Urothelium cell line (cell line): Measurements from ENCODE around the gene PIBF1.
A peak's percentile ranks its signal among the peaks of the same experiment; 100 is the strongest.
"Not testable (repeated sequence)": the region's sequence is repeated elsewhere in the genome, so short reads cannot be mapped to it uniquely, and the experiment has no call there.

Source experiments
- DNase-seq: peaks from one replicate; pipeline ENCODE4 v3.0.0; 2011; ENCODE audit warnings: low spot score, mixed read lengths
- FAIRE-seq: peaks from 2 replicates; lab custom pipeline; 2011; peaks lifted over from hg19 to GRCh38; lab: Jason Lieb, UNC

Gene PIBF1, protein sequence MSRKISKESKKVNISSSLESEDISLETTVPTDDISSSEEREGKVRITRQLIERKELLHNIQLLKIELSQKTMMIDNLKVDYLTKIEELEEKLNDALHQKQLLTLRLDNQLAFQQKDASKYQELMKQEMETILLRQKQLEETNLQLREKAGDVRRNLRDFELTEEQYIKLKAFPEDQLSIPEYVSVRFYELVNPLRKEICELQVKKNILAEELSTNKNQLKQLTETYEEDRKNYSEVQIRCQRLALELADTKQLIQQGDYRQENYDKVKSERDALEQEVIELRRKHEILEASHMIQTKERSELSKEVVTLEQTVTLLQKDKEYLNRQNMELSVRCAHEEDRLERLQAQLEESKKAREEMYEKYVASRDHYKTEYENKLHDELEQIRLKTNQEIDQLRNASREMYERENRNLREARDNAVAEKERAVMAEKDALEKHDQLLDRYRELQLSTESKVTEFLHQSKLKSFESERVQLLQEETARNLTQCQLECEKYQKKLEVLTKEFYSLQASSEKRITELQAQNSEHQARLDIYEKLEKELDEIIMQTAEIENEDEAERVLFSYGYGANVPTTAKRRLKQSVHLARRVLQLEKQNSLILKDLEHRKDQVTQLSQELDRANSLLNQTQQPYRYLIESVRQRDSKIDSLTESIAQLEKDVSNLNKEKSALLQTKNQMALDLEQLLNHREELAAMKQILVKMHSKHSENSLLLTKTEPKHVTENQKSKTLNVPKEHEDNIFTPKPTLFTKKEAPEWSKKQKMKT

DNA sequence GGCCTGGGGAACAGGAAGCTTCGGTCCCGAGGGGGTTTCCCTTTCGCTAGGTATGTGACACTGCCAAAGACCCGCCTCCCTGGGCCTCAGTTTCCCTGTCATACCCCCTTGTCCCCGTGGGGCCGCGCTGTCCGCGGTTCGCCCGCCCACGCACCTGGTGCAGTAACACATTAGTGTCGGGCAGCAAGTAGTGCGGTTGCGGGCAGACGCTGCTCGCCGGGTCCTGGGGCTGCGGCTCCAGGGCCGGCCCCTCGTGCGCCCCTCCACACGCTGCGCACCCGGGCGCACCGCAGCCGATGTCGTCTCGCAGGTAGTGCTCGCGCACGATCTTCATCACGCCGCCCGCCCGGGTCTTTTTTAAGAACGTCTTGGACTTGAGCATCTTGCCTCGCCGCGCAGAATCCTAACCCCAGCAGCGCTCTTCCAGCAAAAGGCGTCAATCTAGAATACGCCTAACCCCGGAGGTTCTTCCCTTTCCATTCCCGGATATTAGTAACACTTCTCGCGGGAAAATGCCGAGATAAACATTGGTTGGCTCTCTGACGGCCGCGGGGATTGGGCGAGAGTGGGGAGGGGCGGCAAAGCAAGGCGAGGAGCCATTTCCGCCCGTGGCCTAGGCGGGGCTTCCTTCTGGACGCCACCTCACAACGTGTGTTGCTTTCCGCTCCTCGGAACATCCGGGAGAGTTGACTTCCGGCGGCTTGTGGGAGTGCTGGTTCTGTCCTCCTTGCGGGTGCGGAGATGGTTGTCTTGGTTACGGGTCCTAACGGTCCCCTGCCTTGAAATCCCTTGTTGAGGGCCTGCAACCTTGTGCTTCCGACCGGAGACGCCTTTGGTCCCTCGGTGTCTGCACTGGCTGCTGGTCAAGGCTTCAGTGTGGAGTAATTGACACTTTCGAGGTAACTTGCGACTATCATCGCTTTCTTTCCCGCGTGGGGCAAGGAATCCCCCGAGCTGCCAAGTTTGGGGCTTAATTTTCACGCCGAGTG is at the start of gene PIBF1, which contains the start of gene DIS3:
TSS of gene PIBF1 (plus strand) at position 683 of the 989 bp plus-strand sequence. CDS start 1,337 bp downstream, outside the sequence.
TSS of gene DIS3 (minus strand) at position 450 of the 989 bp plus-strand sequence. CDS start at position 382, 68 bp downstream.
- peak; percentile 65 for FAIRE-seq
- peak; percentile 93 for DNase-seq

DNA sequence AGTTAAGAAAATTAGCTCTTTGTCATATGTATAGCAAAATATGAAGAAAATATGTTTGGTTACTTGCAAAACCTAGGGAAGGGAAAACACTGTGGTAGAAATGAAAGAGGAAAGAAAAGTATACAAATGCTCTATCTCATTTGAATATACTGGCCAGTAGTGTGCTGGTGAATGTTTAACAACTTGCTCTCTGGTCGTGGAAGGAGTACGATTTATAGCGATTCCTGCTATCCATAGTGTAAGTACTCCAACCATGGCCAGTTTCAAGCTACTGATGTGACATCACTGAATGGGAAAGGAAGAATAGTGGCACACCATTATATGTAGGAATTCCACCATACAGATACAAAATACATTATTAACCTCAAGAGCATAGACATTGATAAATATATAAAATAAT is 44.9 kb upstream of the PIBF1 start:
- DNase-seq (no peak), FAIRE-seq (no peak)

DNA sequence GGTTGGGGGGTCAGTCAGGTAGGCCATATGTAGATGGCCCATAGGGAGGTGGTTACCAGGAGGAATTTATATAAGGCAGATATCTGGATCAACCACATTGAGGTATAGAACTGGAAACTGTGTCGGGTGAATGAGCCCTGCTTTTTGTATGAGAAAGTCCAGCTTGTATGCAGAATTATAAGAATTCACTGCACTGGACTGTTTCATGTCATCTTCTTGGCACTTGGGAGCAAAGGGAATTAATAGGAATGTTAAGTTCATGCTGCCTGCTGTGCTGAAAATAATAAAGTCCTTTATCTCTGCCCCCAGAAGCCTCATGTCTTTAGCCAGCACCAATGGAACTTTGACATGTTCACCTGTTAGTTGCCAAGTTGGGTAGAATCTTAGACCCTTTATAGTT is 41.9 kb upstream of the PIBF1 start:
- FAIRE-seq (no peak), DNase-seq (no peak)

DNA sequence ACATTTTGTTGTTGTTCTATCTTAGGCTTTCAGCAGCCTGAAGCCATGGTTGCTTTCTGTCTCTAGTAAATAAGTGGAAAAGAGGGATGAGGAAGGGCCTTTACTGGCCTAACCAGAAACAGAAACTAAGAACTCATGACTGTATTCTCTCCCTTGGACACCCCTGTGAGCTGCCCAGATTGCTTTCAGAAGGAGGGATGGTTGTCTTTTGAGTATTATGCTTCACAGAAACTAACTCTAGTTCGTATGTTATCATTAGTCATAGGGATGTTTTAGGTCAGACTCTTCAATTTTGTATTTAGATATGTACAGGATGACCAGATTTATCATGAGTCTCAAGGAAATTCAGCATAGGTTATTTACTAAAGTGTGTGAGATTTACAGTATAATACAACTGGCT is 36.7 kb upstream of the PIBF1 start:
- DNase-seq (no peak), FAIRE-seq (no peak)

DNA sequence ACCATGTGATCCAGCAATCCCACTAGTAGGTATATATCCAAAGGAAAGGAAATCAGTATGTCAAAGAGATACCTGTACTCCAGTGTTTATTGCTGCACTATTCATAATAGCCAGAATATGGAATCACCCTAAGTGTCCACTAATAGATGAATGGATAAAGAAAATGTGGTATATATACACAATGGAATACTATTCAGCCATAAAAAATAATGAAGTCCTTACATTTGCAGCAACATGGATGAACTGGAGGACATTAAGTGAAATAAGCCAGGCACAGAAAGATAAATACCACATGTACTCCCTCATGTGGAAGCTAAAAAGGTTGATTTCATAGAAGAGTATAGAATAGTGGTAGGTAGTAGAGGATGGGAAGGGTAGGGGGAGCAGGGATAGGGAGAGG is 30.7 kb upstream of the PIBF1 start:
- no peak for FAIRE-seq
- no peak for DNase-seq

DNA sequence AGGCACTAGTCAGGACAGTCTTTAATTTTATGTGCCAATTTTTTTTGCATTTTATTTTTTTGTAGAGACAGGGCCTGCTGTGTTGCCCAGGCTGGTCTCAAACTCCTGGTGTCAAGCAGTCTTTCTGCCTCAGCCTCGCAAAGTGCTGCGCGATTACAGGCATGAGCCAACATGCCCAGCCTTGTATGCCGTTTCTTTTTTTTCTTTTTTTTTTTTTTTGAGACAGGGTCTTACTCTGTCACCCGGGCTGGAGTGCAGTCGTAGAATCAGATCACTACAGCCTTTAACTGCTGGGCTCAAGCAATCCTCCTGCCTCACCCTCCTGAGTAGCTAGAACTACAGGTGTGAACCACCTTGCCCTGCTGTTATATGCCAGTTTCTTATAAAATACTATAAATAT is 27.8 kb upstream of the PIBF1 start:
- FAIRE-seq (no peak), DNase-seq (no peak)

DNA sequence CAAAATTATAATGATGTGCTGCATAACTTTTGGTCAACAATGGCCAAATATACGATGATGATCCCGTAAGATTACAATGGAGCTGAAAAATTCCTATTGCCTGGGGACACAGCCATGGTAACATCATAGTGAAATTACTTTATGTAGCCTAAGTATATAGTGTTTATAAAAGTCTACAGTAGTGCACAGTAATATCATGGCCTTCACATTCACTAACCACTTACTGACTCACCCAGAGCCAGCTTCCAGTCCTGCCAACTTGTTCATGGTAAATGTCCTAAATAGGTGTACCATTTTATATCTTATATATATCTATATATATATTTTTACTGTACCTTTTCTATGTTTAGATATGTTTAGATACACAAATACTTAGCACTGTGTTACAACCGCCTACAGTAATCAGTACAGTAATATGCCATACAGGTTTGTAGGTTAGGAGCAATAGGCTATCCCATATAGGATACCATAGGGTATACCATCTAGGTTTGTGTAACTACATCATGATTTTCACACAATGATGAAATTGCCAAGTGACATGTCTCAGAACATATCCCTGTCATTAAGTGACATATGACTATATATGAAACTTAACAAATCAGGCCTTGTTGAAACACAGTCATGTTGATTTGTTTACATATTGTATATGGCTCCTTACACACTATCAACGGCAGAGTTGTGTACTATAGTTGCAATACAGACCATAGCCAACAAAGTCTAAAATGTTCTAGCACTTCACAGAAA is 24.0 kb upstream of the PIBF1 start:
- FAIRE-seq = no peak
- DNase-seq = no peak

DNA sequence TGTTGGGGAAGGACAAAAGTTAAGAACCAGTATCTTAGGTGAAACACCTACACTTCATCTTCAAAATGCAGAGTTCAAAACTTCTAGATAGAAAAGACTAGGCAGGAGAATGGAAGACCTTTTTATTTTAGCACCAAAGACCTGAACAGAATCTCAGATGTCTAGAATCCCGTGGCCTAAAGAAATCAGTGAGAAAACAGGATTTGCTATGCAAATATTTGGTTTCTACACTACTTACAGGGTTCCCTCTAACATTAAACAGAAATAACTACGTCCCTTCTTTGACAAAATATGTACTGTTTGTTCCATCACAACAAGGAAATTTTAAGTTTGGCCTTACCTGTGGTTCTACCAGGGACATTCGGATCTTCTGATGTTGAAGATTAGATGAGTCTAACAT is 21.7 kb upstream of the PIBF1 start:
- no peak for FAIRE-seq

DNA sequence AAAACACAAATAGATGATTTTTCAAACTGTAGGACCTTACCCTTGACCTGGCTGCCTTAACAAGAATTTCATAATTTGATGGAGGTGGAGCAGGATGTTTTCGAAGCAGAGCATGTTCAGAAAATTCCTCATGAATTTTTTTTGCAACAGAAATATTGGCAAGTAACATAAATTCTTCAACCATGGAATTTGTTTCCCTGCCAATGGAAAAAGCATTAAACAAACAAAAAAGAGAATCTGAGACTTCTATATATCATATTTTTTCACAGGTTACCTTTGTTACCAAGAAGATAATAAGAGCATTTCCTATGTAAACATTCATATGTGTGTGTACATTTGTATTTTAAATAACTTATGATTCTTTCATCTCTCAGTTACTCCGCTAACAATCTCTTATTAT is 18.5 kb upstream of the PIBF1 start:
- FAIRE-seq (no peak), DNase-seq (no peak)

More for the DNA sequence above, 21.7 kb upstream of the PIBF1 start:
- DNase-seq = no peak

DNA sequence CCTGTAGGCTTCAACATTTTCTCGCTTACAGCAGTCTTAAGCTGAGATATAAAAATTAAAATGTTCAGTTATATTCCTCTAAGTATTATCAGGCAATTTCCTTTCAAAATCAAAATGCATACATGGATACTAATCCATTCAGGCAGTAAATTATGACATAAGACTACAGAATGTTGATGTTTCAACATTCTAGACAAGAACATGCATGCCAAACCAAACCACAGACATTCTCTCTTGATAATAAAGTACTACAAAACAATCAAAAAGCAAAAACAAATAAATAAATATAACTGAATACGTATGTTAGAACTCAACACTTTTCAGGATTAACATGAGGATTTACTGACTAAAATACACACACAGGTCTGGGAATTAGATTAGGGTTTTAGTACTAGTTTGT is 7.9 kb upstream of the PIBF1 start:
- no peak for DNase-seq
- FAIRE-seq = no peak

DNA sequence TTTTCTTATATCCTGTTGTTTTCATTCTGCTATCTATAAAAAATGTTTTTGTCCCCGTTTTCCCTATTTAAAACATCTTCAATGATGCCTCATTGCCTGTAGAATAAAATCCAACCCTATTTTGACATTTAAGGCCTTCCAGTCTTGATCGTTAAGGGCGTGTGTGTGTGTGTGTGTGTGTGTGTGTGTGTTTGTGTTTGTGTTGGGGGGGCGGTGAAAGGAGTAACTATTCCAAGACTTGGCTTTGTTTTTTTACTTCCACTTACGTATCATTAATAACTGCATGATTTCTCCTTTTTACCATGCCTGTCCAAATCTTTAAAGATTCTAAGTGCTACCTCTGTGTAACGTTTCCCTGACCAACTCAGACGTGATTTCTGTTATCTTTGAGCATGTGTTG is 784 bp downstream of the PIBF1 start:
- DNase-seq (no peak), FAIRE-seq (no peak)

DNA sequence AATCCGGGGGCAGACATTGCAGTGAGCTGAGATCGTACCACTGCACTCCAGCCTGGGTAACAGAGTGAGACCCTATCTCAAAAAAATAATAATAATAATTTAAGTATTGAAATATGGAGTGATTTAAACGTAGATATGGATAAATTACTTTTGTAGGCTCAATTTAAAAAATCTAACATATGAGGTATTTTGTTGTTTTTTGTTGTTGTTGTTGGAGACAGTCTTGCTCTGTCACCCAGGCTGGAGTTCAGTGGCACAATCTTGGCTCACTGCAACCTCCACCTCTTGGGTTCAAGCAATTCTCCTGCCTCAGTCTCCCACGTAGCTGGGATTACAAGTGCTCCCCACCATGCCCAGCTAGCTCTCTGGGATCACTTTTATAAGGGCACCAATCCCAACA is 2.7 kb downstream of the PIBF1 start:
- not testable (repeated sequence) for DNase-seq, FAIRE-seq

DNA sequence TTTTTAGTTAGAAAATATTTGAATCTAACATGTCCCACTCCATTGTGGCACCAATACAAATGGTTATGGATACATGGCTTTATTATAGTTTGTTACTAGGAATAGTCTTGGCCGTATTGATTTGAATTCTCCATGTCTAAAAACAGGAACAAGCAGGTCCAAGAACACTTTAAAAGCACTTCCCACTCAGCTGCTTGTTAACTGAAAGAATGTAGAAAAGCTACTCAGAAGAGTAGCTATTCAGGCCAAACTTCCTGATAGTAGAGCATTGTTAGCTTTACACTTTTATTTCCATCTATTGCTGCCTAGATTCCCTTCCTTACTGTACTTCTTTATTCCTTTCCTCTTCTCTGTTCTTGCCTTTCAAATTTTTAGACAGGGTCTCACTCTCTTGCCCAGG is 6.9 kb downstream of the PIBF1 start:
- FAIRE-seq = no peak
- no peak for DNase-seq

DNA sequence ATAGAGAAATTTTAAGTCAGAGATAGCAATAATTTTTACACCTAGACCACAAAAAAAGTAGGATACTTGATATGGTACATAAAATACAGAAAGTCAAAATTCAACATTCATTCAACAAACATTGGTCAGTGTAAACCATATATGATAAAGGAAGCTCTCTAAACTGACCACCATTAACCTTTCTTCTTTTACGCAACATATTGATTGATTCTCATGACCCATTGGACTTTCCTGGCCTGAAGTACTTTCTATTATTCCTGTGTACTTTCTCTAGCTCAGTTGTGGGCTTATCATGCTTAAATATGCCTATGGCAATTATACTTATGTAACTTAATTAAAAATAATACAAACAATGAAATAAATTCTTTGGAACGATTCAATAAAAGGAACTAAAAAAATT is 10.7 kb downstream of the PIBF1 start:
- FAIRE-seq (no peak), DNase-seq (no peak)

DNA sequence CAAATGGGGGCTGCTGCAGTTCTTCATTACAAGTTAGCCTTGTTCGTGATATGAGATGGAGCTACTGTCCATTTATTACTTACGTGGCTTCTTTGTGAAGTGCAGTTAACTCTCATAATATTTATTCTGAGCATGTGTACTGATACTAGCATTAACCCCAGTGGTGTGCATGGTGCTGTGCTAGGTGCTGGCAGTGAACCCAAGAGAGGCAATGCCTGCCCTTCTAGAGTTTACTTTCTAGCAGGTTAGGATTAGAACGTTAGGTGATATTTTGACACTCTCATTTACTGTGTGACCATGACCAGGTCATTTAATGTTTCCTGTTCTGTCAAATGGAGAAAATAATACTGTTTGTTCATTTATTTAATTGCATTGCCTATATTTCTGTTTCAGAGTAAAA is 16.9 kb downstream of the PIBF1 start:
- no peak for DNase-seq
- FAIRE-seq = no peak

DNA sequence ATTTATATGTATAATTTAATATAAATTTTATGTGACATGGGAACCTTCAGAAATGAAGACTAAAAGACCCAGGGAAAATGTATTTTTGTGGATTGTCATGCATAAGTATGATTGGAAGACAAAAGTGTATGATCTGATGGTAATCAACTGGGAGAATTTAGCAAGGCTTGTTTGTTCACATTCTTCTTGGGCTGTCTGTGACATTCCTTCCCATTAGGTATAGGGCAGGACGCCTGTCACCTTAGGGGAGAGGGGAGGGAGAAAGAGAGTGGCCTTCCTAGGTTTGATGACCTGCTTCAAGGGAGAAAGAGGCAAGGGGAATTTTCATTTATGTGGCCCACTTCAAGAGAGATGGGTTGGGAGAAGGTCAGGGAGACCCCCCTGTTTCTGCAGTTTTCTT is 22.4 kb downstream of the PIBF1 start:
- DNase-seq (no peak), FAIRE-seq (no peak)

DNA sequence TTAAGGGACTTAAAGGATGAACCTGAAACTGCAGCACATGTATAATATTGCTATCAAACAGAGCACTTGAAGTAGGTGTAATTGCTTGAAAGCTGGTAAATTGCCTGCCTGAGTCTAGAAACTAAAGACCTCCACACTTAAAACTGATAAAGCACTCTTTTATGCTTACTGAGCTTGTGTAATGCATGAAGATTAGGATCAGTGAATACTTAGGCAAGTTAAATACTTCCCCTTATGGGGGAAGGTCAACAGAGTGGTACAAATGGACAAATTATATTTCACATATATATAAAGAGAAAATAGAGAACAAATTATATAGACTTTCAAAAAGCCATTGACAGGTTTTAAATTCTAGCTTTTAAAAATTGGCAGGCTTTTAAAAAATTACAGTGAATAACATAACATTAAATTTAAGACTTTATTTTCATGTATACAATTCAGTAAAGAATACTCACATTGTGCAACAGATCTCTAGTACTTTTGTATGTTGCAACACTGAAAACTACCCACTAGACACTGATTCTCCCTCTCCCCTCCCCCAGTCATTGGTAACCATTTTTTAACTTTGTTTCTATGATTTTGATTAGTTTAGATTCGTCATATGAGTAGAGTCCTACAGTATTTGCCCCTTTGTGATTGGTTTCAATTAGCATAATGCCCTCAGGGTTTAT is 23.9 kb downstream of the PIBF1 start:
- DNase-seq = no peak
- FAIRE-seq = no peak

DNA sequence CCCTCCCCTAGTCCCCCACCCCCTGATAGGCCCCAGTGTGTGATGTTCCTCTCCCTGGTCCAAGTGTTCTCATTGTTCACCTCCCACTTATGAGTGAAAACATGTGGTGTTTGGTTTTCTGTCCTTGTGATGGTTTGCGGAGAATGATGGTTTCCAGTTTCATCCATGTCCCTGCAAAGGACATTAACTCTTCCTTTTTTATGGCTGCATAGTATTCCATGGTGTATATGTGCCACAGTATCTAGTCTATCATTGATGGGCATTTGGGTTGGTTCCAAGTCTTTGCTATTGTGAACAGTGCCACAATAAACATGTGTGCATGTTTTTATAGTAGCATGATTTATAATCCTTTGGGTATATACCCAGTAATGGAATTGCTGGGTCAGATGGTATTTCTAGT is 24.6 kb downstream of the PIBF1 start:
- FAIRE-seq = not testable (repeated sequence)

DNA sequence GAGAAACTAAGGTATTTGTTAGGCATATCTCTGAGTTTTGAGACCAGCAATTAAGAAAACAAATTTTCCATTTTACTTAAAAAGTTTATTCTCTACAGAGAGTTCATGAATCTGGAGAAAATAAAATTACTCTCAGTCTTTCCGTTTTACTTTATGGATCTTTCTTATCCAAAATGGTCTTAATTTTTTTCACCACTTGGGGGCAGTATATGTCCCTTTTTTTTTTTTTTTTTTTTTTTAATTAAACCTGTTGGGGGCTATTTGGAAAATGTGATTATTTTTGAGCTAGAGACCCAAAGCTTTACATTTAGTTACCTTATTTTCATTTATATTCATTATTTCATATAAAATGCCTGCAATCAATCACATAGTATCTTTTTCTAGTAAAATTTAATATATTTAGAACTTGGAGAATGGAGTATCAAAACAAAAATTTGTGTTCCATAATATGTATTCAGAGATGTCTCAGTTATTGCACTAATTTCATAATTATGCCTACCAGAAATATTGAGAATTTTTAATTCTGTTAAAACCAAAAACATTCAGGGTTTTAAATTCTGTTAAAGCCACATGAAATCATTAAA is 27.1 kb downstream of the PIBF1 start:
- peak; percentile 0 for DNase-seq
- FAIRE-seq = no peak

More for the DNA sequence above, 24.6 kb downstream of the PIBF1 start:
- DNase-seq = not testable (repeated sequence)
